Right cardiac atrium (tissue), 5 donors: ENCODE measurements around the gene AFTPH. TPM values are rescaled to one million over a fixed set of nuclear protein-coding genes. Genes with fewer than 3 reads are reported as not detected.

Source experiments
- ATAC-seq, 2 donors: fragments of 200-7000 bp; cut with Tn5 transposase; one replicate each; pipeline versions ENCODE4 v1.8.0 to v1.9.1; 2020; ENCODE audit warnings: moderate library complexity in 2 of 2, mild to moderate bottlenecking in 1 of 2
- DNase-seq, 3 donors: peaks; one replicate each; pipeline ENCODE4 v3.0.0-alpha.2; 2020
- H3K27ac ChIP-seq: one replicate; pipeline ENCODE4 v1.5.1; 2013; ENCODE audit warnings: mild to moderate bottlenecking, low read length, control low read depth, moderate library complexity
- H3K27me3 ChIP-seq: one replicate; pipeline ENCODE4 v1.6.1; 2013; ENCODE audit not compliant: control insufficient read depth, insufficient read depth
- H3K4me1 ChIP-seq: one replicate; pipeline ENCODE4 v1.6.1; 2013; ENCODE audit warnings: low read length; ENCODE audit not compliant: control insufficient read depth, insufficient read depth
- H3K4me3 ChIP-seq: one replicate; pipeline ENCODE4 v1.5.1; 2013; ENCODE audit warnings: low read length, control low read depth
- H3K9me3 ChIP-seq: one replicate; pipeline ENCODE4 v1.6.1; 2013; ENCODE audit warnings: low read length; ENCODE audit not compliant: control insufficient read depth
- WGBS: extraction: QIAGEN DNeasy Blood & Tissue Kit; methylation state at CpG from one replicate; pipeline ENCODE4 v1.1.7; 2013; 5-methylcytosine and 5-hydroxymethylcytosine counted together
- intact Hi-C, 4 donors: fragments of 100-400 bp; cut with DNase I; formaldehyde crosslinking; loops; one replicate each; pipeline versions ENCODE4 v1.11.0 to v1.14.0; 2022 to 2023
- polyA plus RNA-seq: library from polyadenylated mRNA; stranded (reverse); fragments of 200-250 nt; gene quantifications from one replicate; pipeline ENCODE4 v1.2.3, GENCODE V29; 2013
- total RNA-seq, 4 donors: library from RNA; stranded (reverse); fragmentation: NEBNext Ultra II Directional; extraction: Animal tissue kit (Norgen Biotek cat#: 25700); gene quantifications; one replicate each; pipeline ENCODE4 v1.2.1, GENCODE V29; 2021
- donor health status: healthy with polysubstance abuse.
- donor health status: DM: no; HTN: yes; CAD: no.
- donor health status: DM: no; HTN: no; CAD: no.
- donor health status: DM: no; HTN: yes; CAD: no; lungs with severe emphysema.
- donor health status: DM: yes; HTN: yes; CAD: no.

Gene AFTPH
- total and polyA plus RNA-seq, 5 donors, result 9.4 to 16.3 (median 13.2) TPM

DNA sequence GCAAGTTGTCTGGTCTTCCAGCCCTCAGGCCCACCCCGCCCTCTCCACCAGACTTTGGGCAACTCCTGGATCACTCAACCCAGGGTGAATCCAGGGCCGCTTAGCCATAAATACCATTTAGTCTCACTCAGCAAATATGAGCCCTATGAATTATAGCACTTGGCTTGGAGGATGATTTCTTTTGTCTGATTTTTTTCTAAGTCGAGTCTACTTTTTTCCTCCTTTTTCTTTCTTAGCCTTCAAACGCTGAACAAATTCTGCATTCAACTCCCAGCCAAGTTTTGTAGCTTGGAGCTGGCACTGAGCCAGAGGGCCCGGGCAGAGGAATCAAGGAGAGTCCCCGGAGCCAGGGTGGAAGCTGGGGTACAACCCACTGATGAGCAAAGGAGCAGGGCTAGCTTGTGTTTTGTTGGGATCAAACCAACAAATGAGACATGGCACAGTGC is 80.9 kb downstream of the AFTPH start:
- intact Hi-C loops, result loop anchor here in 1 of 4 donors (5.0 kb wide), 1 partner anchor 37 kb away; no protein-coding TSS in a partner anchor
- DNase-seq (peak in 1 of 3 donors; percentile 60), ATAC-seq (no peak)
- H3K27ac ChIP-seq, result no peak overlapping the region
- WGBS, result 39% methylated on average over 6 of the region's 6 CpGs
- H3K4me3 ChIP-seq, result no peak overlapping the region
- H3K4me1 ChIP-seq, result peaks cover 2% of the 10 kb centered on the region
- no peaks in the 10 kb centered on the region for H3K9me3 ChIP-seq
- H3K27me3 ChIP-seq, result no peaks in the 10 kb centered on the region

DNA sequence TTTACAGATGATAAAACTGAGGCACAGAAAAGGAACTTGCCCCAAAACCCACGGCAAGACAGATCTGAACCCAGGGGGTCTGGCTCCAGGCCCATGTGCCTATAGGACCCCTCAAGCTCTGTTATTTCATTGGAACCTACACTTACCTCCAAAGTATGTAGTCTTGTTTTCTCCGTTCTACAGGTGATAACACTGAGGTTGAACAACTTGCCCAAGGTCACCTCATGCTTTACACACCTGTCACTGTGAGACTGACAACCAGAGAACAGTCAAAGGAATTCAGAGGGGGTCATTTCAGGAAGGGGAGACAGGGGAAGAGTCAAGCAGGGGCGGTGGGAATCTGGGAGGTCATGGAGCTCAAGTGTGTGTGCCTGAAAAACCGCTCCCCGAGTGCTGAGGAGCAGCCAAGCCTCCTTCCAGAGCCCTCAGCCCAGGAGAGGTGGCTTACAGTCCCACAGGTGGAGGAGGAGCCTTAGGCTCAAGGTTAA is 81.9 kb downstream of the AFTPH start:
- ATAC-seq, result no peak
- DNase-seq, result no peak
- H3K9me3 ChIP-seq, result no peaks in the 10 kb centered on the region
- peaks cover 2% of the 10 kb centered on the region for H3K4me1 ChIP-seq
- no peaks in the 10 kb centered on the region for H3K27me3 ChIP-seq
- WGBS, result 93% methylated on average over 5 of the region's 5 CpGs
- H3K27ac ChIP-seq, result no peak overlapping the region
- intact Hi-C loops, result loop anchor here in 1 of 4 donors (5.0 kb wide), 1 partner anchor 36 kb away; no protein-coding TSS in a partner anchor
- no peak overlapping the region for H3K4me3 ChIP-seq

DNA sequence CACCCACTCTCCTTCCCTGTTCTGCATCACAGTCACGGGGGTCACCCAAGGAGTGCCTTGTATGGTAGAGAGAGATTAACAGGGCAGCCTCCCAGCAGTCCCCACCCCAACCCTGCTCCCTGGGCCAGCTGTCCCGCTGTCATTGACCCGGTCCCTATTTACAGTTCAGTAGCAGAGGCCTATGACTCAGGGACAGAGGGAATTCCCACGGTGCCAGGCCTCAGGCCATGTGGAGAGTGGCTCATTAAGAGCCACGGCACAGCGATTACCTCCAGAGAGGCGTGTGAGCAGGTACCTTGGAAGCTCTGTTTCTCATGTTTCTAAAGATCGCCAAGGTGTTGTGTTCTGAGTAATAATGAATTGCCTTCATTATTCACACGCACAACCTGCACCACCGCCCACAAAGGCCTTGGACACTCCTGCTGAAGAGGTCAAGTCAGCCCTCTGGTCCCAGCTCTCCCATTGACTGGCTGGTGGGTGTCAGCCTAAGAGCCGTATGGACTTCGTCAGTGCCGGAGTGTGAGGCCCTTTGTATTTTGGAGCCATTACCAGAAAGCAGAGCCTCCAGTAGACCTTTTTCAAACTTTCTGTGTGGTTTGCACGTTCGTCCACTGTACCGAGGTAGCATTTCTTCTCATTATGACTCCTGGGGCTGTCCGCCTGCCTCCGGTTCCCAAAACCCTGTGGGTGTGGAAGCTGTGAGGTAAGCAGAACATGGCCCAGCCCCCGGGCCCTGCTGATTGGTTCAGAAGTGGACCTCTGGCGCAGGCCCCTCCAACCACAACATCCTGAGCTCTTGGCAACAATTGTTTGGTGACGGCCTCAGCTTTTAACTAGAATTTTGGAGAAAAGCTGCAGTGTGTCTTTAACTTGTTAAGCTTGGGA is 82.6 kb downstream of the AFTPH start:
- intact Hi-C loops, result loop anchor here in 1 of 4 donors (5.0 kb wide), 1 partner anchor 36 kb away; no protein-coding TSS in a partner anchor

DNA sequence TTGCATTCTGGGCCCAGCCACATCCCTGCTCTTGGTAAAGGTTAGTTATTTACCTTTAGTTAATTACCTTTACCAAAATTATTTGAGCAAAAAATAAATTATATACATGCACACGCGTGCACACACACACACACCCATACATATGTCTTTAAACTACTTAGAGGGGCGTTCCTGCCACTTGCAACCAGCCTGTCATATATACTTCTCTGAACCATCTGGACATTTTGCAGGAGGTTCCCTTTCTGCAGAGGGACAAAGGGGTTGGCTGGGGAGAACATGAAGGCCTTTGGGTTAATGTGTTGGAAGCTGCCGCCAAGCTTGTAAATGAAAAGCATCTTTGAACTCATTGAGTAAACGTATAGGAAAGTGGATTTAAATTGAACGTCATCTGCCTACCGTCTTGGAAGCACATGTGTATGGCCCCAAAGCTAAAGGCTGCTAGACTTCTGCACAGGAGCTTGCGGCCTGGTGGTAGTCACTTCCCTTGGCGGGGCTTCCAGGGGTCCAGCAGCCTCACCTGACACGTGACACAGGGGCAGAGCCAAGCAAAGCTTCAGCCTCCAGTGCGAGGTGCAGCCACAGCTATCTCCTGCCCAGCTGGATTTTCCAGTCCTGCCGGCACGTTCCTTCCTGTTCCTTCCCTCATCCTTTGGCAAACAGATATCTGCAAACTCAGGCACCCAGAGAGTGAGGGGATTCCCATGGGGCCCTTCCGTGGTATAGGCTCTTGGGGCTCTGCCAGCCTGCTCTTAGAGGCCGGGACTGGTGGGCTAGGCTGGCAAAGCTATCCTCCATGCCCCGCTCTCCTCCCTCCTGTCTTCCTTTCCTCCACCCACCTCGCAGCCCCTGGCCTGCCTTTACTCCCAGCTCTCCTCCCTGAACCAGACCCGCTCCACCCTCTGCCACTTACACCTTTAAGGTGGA is 83.5 kb downstream of the AFTPH start:
- Histone ChIP-seq H3K4me1 (peaks cover 2% of the 10 kb centered on the region), H3K4me3 (no peak overlapping the region), H3K9me3 (no peaks in the 10 kb centered on the region), H3K27ac (no peak overlapping the region), H3K27me3 (no peaks in the 10 kb centered on the region)
- DNase-seq (no peak), ATAC-seq (no peak)
- WGBS, result 68% methylated on average over 18 of the region's 18 CpGs
- intact Hi-C loops, result loop anchor here in 1 of 4 donors (5.0 kb wide), 1 partner anchor 35 kb away; no protein-coding TSS in a partner anchor

More for the DNA sequence above, 82.6 kb downstream of the AFTPH start:
- Histone ChIP-seq H3K27me3 (no peaks in the 10 kb centered on the region), H3K4me1 (peaks cover 2% of the 10 kb centered on the region), H3K9me3 (no peaks in the 10 kb centered on the region), H3K27ac (no peak overlapping the region), H3K4me3 (peak overlapping the region; percentile 18)
- DNase-seq (peak; percentile 93 to 98 (median 95)), ATAC-seq (peak; percentile 93)
- 64% methylated on average over 21 of the region's 21 CpGs for WGBS

DNA sequence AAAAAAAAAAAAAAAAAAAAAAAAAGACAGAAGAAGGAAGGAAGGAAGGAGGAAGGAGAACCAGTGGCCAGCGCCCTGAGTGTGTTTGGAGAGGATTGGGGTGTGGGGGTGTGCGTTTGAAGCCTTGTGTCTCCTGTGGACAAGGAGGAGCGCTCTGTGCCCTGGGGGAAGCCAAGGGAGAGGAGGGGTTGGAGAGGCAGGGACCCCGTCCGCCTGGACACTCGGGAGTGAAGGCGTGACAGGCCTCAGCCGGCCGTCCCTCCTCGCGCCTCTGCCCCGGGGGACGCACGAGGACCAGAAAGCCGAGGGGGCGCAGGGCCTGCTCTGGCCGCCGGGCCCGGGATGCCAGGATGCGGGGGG is 84.7 kb downstream of the AFTPH start:
- 11% methylated on average over 20 of the region's 20 CpGs for WGBS
- intact Hi-C loops, result loop anchor here in 1 of 4 donors (5.0 kb wide), 1 partner anchor 33 kb away; no protein-coding TSS in a partner anchor
- H3K4me1 ChIP-seq, result peaks cover 2% of the 10 kb centered on the region
- no peak overlapping the region for H3K27ac ChIP-seq
- H3K9me3 ChIP-seq, result no peaks in the 10 kb centered on the region
- peak overlapping the region; percentile 51 for H3K4me3 ChIP-seq
- ATAC-seq (peak; percentile 4 to 30), DNase-seq (no peak)
- H3K27me3 ChIP-seq, result no peaks in the 10 kb centered on the region

DNA sequence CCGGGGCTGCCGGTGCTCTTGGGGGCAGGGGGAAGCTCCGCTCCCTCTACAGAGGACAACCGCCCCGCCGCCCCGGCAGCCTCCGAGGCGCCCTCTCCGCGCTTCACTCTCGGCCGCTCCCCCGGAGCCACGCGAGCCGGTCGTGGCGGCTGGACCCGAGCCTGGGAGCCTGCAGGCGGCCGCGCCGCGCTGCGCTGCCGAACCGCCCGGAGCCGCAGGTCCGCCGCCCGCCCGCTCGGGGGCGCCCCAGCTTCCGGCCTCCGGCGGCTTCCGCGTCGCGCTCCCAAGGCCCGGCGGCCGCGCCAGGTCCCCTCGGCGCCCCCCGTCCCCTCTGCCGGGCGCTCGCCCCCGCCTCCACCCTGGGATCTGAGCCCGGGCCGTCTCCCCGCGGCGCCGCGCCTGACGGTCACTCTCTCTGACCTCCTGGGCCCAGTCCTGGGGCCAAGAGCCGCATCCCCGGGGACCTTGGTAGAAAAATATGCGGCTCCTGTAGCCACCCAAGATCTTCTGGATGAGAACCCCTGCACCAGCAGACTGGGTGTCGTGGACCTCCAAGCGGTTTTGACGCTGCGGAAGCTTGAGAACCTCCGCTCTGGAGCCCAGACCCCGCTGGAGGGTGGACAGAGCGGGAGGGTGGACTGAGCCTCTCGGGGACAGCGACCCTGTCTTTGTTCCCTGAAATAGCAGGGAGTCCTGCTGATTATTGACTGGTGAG is 85.3 kb downstream of the AFTPH start:
- WGBS, result 3% methylated on average over 74 of the region's 74 CpGs
- DNase-seq (peak; percentile 70 to 90 (median 87)), ATAC-seq (peak; percentile 63 to 71)
- Histone ChIP-seq H3K27me3 (no peaks in the 10 kb centered on the region), H3K4me1 (peaks cover 2% of the 10 kb centered on the region), H3K9me3 (no peaks in the 10 kb centered on the region), H3K27ac (no peak overlapping the region), H3K4me3 (peak overlapping the region; percentile 51)
- intact Hi-C loops, result loop anchor here in 1 of 4 donors (5.0 kb wide), 1 partner anchor 33 kb away; no protein-coding TSS in a partner anchor

DNA sequence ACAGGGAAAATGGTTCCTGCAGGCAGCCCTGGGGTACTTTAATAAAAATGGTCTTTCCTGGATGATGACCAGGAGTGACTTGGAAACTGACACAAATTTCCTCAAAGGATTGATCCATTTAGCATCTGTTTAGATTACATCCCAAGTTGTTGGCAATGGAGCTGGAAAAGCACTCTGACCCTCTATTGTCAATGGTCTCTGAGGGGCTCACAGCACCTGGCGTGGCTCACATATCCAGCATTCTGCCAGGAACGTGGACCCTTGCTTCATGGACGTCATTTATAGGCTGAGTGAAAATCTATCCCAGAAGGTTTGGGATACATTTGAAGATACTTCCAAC is 85.8 kb downstream of the AFTPH start:
- Histone ChIP-seq H3K4me1 (peaks cover 2% of the 10 kb centered on the region), H3K4me3 (peak overlapping the region; percentile 51), H3K27ac (no peak overlapping the region), H3K27me3 (no peaks in the 10 kb centered on the region), H3K9me3 (no peaks in the 10 kb centered on the region)
- no peak for ATAC-seq
- intact Hi-C loops, result loop anchor here in 1 of 4 donors (5.0 kb wide), 1 partner anchor 32 kb away; no protein-coding TSS in a partner anchor
- DNase-seq, result no peak
- WGBS, result 58% methylated on average over 3 of the region's 3 CpGs

DNA sequence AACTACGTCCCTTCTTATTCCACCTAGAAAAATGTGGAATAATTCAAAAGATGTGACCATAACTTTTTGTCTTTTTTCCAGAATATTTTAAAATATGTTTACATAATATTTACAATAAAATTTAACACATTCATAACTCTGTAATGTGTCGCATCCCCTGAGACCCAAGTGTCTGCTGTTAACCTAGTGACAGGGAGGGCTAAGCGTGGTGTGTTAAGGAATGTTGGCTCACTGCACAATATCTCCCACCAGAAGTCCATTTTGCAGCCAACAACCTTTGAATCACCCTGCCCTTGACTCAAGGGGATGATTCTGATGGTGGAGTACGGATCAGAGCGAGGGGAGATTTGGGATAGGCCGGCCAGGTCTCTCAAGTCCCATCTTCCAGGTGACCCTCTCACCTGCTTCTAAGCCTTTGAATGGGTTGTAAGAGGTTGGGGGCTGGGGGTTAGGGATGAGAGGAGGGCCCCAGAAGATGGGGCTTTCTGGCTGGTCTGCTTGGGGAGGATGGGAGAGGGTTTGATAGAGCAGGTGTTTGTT is 86.3 kb downstream of the AFTPH start:
- peaks cover 2% of the 10 kb centered on the region for H3K4me1 ChIP-seq
- no peaks in the 10 kb centered on the region for H3K9me3 ChIP-seq
- DNase-seq (no peak), ATAC-seq (no peak)
- no peak overlapping the region for H3K4me3 ChIP-seq
- H3K27me3 ChIP-seq, result no peaks in the 10 kb centered on the region
- intact Hi-C loops, result no loop called here
- WGBS, result 94% methylated on average over 6 of the region's 6 CpGs
- H3K27ac ChIP-seq, result no peak overlapping the region

DNA sequence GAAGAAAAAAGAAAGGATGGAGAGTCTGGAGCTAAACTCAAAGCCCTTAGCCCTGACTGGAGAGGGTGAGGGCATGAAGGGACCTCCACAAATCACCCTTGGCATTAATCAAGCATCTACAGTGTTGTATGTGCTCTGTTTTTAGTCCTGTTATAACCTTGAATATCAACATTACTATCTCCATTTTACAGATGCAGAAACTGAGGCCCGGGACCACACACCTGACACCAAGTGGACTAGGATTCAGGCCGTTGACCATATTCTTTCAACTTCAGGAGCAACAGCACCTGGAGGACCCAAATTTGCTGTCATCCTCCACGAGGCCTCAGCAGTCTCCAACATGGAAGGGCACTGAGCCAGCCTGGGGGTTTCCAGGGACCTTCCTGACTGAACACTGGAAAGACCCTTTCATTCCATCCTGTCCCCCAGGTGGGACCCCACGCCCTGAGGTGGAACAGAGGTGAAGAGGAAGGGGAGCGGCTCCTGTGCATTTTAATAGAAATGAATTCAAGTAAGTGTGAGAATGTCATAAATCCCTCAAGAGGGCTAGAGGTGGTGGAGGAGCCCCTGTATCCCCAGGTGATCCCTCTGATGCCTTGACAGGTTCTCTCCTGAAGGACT is 88.6 kb downstream of the AFTPH start:
- no peak for ATAC-seq
- DNase-seq, result peak in 1 of 3 donors; percentile 37
- intact Hi-C loops, result no loop called here
- H3K27me3 ChIP-seq, result no peaks in the 10 kb centered on the region
- 90% methylated on average over 5 of the region's 5 CpGs for WGBS
- no peak overlapping the region for H3K4me3 ChIP-seq
- H3K9me3 ChIP-seq, result no peaks in the 10 kb centered on the region
- no peak overlapping the region for H3K27ac ChIP-seq
- H3K4me1 ChIP-seq, result peaks cover 2% of the 10 kb centered on the region
